ENCODE results near the gene SYNDIG1L.
A peak's percentile ranks its signal among the peaks of the same experiment; 100 is the strongest.

SYNDIG1L gene

DNA sequence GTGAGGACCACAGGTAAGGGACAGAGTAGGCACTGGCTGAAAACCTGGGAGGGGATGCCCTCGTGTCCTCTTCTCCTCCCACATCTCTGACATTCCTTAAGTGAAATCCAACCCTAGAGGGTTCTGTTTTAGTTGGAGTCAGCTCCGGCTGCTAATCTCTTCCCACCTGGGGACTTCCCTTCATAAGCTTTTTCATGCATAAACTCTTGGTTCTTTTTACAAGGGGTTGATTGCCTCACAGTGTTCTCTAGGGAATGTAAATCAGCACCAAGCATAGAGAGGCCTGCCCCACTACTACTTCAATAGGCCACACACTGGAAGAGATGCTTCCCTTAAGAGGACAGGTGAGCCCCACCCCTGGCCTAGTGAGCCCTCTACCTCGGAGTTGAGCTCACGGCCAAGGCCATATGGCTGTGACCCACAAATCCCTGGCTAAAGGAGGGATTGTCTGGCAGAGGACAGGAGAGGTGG is 3.2 kb upstream of the SYNDIG1L start:
- DNase-seq (ENCODE audit: low spot score), result no peak

DNA sequence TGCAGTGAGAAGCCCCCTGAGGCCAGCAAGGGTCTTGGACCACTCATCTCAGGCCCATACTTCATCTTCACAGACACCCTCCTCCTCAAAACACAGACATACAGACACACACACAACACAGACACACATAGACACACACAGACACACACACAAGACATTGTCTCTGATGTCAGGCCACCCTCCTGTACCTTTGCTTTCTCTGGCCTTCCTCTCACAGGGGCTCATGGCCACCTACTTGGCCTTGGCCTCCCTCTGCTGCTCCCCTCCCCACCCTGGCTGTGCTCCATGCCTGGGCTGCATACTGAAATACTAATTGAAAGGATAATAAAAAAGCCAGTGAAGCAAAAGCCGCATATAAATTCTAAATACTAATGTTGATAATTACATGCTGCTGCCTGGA is 1.6 kb upstream of the SYNDIG1L start:
- DNase-seq (ENCODE audit: low spot score), result no peak

DNA sequence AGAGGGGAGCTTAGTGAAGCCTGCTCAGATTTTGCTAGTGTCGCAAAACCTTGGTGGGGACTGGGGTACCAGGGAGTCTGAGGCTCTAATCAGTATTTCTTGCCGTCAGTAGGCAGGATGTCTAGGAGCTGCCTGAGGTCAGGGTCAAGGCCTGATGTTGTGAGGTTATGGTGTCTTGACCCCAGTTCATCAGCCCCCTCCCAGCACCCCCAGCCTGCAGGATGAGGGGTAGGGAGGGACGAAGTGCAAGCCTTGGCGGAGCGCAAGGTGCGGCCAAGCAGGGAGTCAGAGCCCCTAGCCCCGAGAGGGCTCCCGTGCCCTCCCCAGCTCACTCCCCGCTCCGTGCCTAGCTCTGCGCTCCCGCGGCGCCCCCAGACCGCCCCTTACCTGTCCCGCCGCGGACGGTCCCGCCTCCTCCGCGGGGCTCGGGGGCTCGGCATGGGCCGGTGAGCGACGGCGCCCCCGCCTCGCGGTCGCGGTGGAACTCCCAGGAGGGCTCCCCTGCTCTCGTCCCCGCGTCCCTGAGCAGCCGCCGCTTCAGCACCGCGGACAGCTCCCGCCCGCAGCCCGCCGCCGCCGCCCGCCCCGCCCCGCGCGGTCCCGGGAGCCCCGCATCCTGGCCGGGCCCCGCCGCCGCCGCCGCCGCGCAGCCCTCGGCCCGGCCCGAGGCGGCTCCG is 347 bp downstream of the SYNDIG1L start:
- peak; percentile 25 for DNase-seq (ENCODE audit: low spot score)

DNA sequence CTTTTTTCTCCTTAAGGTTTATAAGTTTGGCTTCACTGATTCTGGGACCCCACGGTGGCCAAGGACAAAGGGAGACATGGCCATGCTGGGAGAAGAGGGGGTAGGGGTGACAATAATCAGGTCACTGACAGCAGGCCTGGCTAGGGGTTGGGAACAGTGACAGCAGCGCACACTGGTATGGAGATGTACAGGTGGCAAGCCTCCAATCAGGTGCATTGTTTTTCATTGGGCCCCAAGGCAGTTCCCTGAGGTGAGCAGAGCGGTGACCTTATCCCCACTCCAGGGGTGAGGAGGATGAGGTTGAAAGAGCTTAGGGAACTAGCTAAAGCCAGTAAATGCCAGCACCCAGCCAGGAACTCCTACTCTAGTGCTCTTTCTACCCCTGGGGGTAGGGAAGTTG is 1.4 kb downstream of the SYNDIG1L start:
- DNase-seq (ENCODE audit: low spot score), result no peak

DNA sequence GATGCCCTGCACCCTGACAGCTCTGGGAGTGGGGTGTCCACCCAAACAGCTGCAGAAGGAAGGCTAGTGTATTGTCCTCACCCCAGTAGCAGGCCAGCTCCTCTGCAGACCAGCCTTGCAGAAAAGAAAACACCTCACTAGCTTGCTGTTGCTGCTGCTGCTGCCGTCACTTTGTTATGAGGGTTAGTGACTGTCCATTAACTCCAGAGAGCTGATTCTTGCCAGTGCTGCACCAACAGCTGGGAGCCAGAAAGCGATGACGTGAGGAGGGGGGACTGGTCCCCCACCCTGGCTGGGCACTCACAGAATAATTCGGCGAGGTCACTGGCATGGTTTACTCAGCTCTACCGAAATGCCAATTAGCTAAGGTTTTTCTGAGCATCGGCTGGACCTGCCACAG is 2.8 kb downstream of the SYNDIG1L start:
- no peak for DNase-seq (ENCODE audit: low spot score)

DNA sequence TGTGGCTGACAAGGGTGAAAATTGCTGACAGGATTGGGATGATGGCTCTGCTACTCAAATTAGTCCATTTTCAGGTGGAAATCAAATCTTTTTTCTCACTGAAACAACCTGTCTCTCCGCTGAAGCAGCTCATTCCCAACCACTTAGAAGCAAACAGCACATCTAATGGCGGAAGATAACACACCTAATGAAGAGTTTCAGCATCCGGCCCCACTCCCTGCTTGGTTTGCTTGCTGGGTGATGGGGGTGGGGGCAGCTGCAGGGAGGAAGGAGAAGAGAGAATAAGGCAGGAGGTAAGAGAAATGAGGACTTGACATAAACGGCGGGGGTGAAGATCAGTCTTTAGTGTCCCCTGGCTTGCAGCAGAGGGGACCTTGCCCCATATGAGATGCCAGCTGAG is 4.0 kb downstream of the SYNDIG1L start:
- DNase-seq (ENCODE audit: low spot score), result no peak

DNA sequence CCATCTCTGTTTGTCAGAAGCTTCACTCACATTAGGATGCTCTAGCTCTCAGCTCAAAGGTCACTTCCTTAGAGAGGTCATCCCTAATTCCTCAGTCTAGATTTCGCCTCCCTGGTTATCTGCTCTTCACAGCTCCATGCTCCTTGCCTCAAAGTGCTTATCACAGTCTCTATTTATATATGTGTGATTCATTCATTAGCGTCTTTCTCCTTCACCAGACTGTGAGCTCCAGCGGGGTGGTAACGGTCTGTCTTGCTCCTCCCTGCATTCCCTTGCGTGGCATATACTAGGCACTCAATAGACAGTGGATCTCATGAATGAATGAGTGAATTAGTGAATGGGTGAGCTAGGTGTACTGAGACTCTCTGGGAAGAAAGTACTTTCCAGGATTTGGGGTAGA is 6.9 kb downstream of the SYNDIG1L start:
- DNase-seq (ENCODE audit: low spot score), result no peak

DNA sequence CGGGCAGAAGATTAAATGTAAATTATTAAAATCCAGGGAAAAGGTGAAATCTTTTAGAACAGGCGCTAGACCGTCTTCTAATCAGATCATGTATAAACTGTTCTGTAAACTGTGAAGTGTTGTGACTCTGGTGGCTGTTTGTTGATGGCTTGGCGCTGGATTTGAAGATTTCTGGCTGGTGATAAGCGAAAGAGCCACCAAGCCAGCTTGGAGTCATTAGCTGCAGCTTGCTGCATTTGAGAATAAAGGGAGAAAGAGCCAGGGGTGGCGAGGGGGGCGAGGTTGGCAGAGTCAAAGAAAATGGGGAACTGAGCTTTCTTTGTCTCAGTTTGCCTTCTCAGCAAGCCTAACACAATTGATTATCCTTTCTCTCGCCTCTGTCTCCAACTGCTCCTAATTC is 8.0 kb downstream of the SYNDIG1L start:
- DNase-seq (ENCODE audit: low spot score), result no peak

DNA sequence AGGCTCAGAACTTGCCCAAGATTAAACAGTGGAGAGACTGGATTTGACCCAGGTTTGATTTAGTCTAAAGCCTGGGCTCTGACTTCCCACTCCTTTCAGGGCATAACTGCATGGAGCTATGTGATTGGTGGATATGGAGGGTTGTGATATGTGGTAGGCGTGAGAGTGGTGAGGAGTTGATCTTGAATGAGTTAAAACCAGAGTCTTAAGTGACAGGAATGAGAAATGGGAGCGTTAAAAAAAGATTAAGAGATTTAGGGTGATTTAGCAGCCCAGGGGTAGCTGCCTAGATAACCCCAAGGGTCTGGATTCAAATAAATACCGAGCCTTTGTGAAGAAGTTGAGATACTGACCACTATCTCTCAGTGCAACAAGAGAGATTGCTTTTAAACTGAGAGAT is 8.4 kb downstream of the SYNDIG1L start:
- DNase-seq (ENCODE audit: low spot score), result no peak

DNA sequence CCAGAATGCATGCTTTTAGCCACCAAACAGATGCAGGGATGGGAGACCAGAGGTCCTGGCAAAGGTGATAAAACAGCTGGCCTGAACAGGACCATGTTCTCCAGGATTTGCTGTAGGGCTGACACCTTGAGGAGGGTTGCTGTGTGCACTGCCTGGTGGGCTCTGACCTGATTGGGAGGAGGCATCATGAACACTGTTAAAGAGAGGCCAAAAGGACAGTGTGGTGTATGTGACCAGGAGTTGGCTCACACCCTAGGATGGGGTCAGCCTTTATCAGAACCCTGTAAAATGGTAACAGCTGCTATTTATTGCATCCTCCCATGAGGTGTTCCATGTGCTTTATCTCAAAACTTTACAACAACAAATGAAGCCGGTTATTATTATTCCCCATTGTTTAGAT is 8.8 kb downstream of the SYNDIG1L start:
- DNase-seq (ENCODE audit: low spot score), result no peak

DNA sequence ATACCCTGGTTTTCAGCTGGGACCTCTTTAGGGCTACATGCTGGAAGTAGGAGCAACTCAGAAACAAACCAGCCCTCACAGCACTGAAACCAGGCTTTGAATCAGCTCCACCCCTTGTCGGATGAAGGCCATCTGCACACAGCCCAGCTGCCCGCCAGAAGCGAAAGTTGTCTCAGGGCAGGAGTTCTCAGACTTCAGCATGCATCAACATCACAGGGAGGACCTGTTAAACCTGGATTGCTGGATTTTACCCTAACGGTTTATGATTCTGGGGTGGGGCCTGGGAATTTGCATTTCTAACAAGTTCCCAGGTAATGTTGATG is 10.9 kb downstream of the SYNDIG1L start:
- no peak for DNase-seq (ENCODE audit: low spot score)

DNA sequence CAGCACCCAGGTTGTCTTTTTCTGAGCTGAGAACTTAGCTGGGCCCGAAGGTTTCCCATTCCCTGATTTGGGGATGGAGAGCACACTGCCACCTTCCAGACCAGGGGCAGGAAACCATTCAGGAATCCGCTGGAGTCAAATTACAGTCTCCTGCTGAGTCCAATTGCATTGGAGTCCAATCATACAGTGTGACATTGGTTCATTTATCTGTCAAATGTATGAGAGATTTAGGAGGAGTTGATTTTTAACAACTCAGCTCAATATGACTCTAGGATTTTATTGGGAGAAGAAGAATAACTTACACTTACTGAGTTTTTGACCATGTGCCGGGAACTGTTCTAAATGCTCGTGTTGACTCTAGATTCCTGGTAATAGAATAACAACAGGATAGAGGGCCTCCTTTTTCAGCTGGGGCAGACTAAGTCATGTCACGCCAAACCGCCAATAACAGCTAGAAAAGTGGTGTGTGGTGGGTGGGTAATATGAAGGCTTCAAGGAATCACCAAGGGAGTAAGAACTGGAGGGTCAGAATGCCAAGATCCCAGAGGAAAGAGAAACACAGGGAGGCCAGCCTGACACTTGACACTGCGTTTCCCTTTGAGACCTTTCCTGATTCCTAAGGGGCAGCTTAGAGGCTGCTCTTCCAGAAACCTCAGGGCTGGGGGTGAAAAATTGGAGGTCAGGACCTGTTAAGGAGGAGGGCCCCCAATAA is 11.5 kb downstream of the SYNDIG1L start:
- DNase-seq (ENCODE audit: low spot score), result no peak

DNA sequence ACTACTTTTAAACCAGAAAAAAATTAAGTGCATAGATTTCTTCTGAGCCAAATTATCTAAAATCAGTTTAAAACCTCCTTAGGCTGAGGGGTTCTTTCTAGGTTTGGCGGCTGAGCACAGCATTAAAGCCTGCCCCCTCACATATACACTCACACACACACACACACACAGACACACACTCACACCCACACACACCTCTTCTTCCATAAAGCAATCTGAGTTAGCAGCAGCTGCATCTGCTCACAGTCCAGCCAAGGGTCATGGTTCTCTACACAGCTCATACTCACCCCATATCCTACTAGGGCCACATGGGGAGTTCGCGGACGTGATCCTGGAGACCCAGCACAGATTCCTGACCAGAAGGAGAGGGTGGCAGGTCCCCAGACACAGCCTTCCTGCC is 12.4 kb downstream of the SYNDIG1L start:
- no peak for DNase-seq (ENCODE audit: low spot score)

DNA sequence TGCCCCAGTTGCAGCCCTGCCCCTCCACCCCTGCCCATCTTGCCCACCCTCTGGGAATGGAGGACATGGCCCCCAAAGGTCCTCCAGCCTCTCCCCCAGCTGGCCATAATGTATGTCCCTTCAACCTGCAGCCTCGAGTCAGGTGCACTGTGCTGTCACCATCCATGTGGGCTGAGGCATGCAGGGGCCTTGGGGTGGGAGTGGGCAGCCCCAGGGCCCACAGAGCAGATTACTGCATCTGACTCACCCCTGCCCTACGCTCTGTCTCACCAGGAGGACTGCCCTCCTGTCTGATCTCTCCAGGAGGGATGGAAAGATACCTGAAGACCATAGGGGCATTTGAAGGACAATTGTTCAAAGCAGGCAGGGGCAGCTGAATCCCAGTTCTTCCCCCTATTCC is 13.3 kb downstream of the SYNDIG1L start:
- DNase-seq (ENCODE audit: low spot score), result no peak

DNA sequence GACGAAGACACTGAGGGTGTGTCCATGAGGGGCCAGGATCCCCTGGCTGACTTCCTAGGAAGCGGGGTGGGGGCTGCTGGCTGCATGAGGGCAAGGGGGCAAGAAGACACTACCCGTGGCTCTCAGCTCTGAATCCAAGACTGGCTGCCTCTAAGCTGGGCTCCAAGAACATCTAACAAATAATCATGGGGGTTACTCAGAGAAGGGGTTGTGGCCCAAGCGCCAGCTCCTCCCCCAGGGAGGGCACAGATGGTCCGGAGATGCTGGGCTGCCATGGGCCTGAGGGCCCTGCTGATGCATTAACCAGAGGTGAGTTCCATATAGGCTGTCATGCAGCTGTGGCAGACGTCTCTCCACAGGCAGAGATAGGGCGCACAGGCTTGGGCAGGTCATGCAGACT is 14.3 kb downstream of the SYNDIG1L start:
- no peak for DNase-seq (ENCODE audit: low spot score)

DNA sequence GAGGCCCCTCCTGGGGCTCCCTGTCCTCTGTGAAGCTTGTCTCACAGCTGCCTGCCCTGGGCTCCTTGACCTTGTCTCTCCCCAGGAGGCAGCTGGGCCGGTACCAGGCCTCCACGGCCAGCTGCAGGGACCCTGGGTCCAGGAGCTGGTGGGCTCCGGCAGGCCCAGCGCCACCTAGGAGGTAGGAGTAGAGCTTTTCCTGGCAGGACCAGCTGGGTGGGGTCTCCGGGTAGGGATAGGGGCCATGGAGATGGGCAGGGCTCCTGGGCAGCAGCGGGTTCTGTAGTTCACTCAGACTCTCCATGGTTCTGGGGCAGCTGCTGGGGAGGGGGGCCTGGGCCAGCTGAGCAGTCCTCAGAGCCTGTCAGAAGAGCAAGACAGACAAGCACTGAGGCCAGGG is 16.6 kb downstream of the SYNDIG1L start:
- DNase-seq (ENCODE audit: low spot score), result no peak

DNA sequence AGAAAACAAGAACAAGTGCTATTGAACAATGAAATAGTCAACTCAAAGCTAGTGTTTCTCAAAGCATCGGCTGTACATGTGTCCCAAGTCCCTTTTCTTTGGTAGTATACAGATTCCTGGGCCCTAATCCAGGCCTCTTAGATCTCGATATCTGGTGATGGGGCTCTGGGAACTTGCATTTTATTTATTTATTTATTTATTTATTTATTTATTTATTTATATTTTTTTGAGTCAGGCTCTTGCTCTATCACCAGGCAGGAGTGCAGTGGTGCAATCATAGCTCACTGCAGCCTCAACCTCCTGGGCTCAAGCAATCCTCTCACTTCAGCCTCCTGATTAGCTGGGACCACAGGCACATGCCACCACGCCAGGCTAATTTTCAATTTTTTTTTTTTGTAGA is 17.1 kb downstream of the SYNDIG1L start:
- no peak for DNase-seq (ENCODE audit: low spot score)

DNA sequence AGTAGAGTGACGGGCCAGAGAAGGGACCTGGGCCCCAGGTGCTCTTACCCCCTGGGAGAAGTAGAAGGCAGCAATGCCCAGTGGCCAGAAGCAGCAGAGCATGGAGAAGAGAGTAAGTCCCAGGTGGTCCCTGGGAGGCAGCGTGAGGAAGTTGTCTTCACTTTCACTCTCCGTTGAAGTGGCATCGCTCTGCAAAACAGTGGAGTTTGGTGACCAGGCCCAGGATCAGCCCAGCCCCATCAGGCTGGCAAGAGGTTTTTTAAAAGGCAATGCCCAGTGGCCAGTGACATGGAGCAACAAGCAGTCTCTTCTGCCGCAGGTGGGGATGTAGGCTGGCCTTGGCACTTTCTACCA is 18.2 kb downstream of the SYNDIG1L start:
- DNase-seq (ENCODE audit: low spot score), result no peak

DNA sequence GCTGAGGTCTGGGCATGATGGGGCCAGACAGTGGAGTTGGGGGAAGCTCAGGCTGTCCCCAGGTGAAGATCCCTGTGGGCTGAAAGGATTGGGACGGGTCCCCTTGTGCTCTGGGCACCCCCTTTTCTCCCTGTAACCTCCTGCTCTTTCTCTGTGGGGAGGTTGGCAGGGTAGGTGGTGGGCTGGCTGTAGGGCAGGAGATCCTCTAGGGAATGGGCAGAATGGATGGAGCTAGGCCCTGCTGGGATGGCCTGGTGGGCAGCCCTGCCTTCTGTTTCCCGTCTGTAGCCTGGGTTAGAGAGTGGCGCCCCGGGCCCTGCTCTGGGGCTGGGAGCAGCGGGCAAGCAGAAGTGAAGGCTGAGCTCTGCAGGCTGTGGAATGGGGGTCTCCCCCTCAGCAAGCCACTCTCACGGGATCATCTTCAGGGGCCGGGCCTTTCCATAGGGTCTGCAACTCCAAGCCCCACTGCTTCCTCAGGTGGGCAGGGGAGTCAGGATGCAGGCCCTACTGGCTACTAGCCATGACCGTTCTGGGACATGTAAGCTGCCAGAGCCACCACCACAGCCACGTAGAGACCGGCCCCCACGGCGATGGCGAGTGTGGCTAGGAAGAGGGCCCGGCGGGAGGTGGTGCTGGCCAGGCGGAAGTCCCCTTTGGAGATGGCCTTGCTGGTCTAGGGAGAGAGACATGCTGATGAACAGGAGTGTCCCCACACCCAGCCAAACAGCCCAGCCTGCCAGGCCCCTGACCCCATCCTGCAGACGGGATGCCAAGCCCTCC is 18.8 kb downstream of the SYNDIG1L start:
- no peak for DNase-seq (ENCODE audit: low spot score)

DNA sequence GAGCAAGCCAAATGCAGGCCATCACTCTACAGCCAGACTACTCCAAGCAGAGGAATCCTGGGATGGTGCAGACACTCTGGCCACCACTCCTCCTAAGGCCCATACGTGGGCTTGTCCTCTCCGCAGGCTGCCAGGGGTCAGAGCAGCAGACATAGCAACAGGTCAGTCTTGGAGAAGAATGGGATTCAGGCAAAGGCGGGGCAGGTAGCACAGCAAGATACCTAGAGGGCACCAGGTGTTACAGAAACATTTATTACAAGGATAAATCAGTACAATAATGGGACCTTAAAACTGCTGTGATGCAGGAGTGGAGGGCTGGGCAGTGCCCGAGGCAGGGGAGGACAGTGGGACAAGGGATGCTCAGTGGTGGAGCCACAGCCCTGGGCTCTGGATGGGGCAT is 20.3 kb downstream of the SYNDIG1L start:
- DNase-seq (ENCODE audit: low spot score), result no peak

DNA sequence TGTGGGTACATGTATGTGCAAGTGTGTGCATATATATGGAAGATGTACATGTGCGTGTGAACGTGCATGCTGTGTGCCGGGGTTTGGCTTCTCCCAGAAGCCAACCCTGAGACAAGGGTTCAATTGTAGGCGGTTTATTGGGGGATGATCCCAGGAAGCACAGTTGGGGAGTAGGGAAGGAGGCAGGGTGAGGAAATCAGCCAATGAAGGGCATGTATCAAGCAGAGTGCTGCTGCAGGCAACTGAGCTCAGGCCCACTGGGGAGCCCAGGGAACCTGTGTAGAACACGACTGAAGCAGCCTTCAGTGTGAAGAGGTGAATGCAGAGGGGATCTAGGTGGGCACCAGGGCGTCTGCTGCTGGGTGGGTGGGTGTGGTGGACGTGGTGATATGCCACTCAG is 21.6 kb downstream of the SYNDIG1L start:
- no peak for DNase-seq (ENCODE audit: low spot score)

DNA sequence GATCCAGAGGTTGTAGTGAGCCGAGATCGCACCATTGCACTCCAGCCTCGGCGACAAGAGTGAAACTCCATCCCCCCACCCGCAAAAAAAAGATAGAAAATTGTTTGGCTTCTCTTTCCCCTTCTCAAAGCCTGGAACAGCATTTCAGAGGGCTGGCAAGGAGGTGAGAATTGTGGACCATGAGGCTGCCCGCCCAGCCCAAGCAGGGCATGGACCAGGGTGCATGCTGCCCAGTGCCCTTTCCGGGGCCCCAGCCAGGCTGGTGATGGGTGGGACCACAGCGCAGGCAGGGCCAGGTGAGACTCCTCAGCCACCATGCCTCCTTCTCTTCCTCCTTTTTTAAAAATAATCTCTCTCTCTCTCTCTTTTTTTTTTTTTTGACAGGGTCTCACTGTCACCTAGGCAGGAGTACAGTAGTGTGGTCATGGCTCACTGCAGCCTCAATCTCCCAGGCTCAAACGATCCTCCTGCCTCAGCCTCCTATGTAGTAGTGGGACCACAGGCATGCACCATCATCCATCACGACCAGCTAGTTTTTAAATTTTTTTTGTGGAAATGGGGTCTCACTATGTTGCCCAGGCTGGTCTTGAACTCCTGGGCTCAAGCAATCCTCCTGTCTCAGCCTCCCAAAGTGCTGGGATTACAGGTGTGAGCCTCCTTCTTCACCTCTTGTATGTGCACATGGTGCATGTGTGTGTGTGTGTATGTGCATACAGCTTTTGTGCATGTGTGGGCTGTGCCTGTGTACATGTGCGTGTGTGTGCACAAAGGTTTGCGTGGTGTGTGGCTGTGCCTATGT is 22.2 kb downstream of the SYNDIG1L start:
- no peak for DNase-seq (ENCODE audit: low spot score)
